Hepatocyte (in vitro differentiated cells): Measurements from ENCODE around the gene HOXD12.

Experiments
- EZH2 ChIP-seq: fragments of 200-600 bp; sonication (generic); IDR thresholded peaks from 2 replicates; pipeline ENCODE4 v1.6.1; 2016; ENCODE audit warnings: antibody characterized with exemption, mild to moderate bottlenecking, borderline replicate concordance
- EZH2phosphoT487 ChIP-seq: fragments of 200-600 bp; sonication (generic); IDR thresholded peaks from one replicate; pipeline ENCODE4 v1.6.1; 2018; ENCODE audit warnings: antibody characterized with exemption, mild to moderate bottlenecking, low read depth, moderate library complexity; ENCODE audit not compliant: unreplicated experiment, severe bottlenecking
- TF ChIP-seq, protein P1 (sequence below): fragments of 200-600 bp; sonication (generic); IDR thresholded peaks from 2 replicates; pipeline ENCODE4 v1.5.1; 2016; ENCODE audit warnings: antibody characterized with exemption, mild to moderate bottlenecking; ENCODE audit not compliant: poor library complexity

DNA sequence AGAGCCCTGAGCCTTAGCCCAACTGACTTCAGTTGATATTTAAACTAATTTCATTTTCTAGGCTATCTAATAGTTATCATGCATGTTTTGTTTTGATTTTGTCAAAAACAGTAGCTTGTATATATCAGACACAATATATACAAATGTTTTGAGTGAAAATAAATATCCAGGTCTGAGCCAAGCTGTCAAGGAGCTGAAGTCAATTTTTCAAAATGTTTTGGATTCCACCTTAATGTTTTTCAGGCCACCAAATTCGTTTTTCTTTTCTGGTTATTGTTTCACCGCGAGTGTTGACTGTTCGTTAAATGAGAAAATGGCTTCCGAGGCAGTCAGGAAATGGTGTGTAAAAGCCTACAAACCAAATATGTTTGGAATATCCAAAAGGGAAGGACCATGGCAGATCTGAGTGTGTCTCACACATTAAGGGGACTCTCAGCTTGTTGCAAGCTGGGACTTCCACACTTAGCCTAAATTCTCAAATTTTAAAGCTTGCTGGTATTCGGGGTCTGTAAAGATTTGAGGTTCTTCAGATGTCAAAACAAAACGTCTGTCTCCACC, 2.8 kb downstream of the HOXD12 start:
- TF ChIP-seq, protein P1, sequence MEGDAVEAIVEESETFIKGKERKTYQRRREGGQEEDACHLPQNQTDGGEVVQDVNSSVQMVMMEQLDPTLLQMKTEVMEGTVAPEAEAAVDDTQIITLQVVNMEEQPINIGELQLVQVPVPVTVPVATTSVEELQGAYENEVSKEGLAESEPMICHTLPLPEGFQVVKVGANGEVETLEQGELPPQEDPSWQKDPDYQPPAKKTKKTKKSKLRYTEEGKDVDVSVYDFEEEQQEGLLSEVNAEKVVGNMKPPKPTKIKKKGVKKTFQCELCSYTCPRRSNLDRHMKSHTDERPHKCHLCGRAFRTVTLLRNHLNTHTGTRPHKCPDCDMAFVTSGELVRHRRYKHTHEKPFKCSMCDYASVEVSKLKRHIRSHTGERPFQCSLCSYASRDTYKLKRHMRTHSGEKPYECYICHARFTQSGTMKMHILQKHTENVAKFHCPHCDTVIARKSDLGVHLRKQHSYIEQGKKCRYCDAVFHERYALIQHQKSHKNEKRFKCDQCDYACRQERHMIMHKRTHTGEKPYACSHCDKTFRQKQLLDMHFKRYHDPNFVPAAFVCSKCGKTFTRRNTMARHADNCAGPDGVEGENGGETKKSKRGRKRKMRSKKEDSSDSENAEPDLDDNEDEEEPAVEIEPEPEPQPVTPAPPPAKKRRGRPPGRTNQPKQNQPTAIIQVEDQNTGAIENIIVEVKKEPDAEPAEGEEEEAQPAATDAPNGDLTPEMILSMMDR, result no peak
- TF ChIP-seq EZH2, result peak; percentile 24
- no peak for TF ChIP-seq EZH2phosphoT487
